Measurements from ENCODE around the gene GAPDH. TPM values are rescaled to one million over a fixed set of nuclear protein-coding genes. Genes with fewer than 3 reads are reported as not detected.

Gene GAPDH
- total and polyA plus RNA-seq, 10 of the 15 experiments (the other 5 are each of a cell fraction or from before 2014, with no cell fraction given) = 5,606 to 14,240 (median 9,400) TPM

DNA sequence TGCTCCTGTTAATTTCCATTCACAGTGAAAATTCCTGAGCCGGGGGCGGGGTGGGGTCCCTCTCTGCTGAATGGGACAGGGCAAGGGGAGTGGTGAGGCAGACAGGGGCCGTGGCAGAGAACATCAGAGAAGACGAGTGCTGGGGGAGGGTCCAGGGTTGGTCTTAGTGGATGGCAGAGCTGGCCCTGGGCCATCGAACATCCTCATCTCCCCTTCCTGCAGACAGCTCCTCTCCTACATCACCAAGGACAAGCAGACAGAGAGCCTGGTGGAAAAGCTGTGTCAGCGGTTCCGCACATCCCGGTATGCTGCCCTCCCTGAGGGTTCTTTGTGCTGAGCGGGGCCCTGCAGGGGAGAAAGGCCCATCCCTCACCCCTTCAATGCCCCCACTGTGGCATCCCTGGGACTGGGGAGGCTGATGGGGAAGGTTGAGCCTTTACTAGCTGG, 5.0 kb upstream of the GAPDH start (continued):
- TF ChIP-seq HDAC2 (IDR thresholded peaks at IDR 0.05) = no peak
- TF ChIP-seq PAX8 (IDR thresholded peaks at IDR 0.05) = no peak
- TF ChIP-seq, protein P1, sequence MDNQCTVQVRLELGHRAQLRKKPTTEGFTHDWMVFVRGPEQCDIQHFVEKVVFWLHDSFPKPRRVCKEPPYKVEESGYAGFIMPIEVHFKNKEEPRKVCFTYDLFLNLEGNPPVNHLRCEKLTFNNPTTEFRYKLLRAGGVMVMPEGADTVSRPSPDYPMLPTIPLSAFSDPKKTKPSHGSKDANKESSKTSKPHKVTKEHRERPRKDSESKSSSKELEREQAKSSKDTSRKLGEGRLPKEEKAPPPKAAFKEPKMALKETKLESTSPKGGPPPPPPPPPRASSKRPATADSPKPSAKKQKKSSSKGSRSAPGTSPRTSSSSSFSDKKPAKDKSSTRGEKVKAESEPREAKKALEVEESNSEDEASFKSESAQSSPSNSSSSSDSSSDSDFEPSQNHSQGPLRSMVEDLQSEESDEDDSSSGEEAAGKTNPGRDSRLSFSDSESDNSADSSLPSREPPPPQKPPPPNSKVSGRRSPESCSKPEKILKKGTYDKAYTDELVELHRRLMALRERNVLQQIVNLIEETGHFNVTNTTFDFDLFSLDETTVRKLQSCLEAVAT (IDR thresholded peaks at IDR 0.05) = no peak
- TF ChIP-seq EGR1 (IDR thresholded peaks at IDR 0.05; ENCODE audit: borderline replicate concordance in 1 of 2, low read depth in 2 of 2, low read length in 2 of 2) = no peak

DNA sequence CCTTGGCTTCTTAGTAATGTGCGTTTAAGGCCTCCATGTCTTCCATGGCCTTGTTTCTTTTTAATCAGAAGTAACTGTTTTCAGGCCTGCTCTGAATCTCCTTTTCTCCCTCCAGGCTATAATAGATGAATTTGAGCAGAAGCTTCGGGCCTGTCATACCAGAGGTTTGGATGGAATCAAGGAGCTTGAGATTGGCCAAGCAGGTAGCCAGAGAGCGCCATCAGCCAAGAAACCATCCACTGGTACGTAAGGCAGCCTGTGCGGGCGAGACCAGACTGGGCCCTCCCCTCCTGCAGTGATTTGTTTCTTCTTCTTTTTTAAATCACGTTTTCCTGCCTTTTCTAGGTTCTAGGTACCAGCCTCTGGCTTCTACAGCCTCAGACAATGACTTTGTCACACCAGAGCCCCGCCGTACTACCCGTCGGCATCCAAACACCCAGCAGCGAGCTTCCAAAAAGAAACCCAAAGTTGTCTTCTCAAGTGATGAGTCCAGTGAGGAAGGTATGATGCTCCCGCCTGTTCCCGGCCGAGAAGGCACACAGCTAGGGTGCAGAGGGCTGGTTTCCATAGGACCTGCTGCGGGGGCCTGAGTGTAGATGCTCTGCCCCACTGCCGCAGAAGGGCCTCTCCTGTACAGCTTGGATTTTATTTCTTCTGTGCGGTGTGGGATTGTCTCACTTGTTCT, 3.6 kb upstream of the GAPDH start:
- H3K9me3 ChIP-seq (replicated peaks; ENCODE audit: control insufficient read depth, insufficient read depth, low read length) = no peaks in the 10 kb centered on the region
- intact Hi-C loops (cut with micrococcal nuclease; ENCODE audit: unreplicated experiment) = loop anchor here (5.0 kb wide), 2 partner anchors 38 to 193 kb away; partner anchors contain the start of genes MRPL51 and NCAPD2
- ATAC-seq (no peak), FAIRE-seq (no peak), DNase-seq (ENCODE audit: low read depth, low spot score) (no peak)
- no peak overlapping the region for H3K9ac ChIP-seq (ENCODE audit: control insufficient read depth, insufficient read depth, low read length)
- H2AFZ ChIP-seq (ENCODE audit: control insufficient read depth, low read depth, low read length) = no peak overlapping the region
- no peak for TF ChIP-seq MYC (IDR thresholded peaks at IDR 0.05; ENCODE audit: insufficient read depth, insufficient read length, insufficient replicate concordance, low read length, severe bottlenecking)
- TF ChIP-seq NRF1 (conservative IDR thresholded peaks at IDR 0.05; ENCODE audit: low read depth, low read length) = no peak
- no peak for TF ChIP-seq HDGF (IDR thresholded peaks at IDR 0.05)
- TF ChIP-seq, protein P2, sequence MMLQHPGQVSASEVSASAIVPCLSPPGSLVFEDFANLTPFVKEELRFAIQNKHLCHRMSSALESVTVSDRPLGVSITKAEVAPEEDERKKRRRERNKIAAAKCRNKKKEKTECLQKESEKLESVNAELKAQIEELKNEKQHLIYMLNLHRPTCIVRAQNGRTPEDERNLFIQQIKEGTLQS (IDR thresholded peaks at IDR 0.05; ENCODE audit: borderline replicate concordance, extremely low read depth, low read depth, low read length) = no peak
- no peak for TF ChIP-seq MEF2A (IDR thresholded peaks at IDR 0.05; ENCODE audit: insufficient read depth, low read depth, low read length)
- TF ChIP-seq ZSCAN29 (IDR thresholded peaks at IDR 0.05) = no peak
- no peak for TF ChIP-seq SP1 (IDR thresholded peaks at IDR 0.05; ENCODE audit: low read depth, low read length)
- peaks cover 44% of the 10 kb centered on the region for H3K79me2 ChIP-seq (ENCODE audit: control insufficient read depth, insufficient read depth, low read length)
- POLR2A ChIA-PET = interaction anchor here (0.6 to 2.2 kb wide), 3 partner anchors 16 to 48 kb away, joined by 3 to 11 read pairs (median 4); no protein-coding TSS in a partner anchor
- peaks cover 6% of the 10 kb centered on the region; the same call in 1 of the 2 replicates for H3K4me1 ChIP-seq (ENCODE audit: control insufficient read depth, insufficient read depth, low read length)
- RAD21 ChIA-PET (ENCODE audit: unreplicated experiment) = no interaction called here
- CTCF ChIA-PET = interaction anchor here (0.6 to 2.3 kb wide), 2 partner anchors 9 to 120 kb away, joined by 3 to 8 read pairs; no protein-coding TSS in a partner anchor
- 93% methylated on average over 18 of the region's 18 CpGs for WGBS (ENCODE audit: insufficient coverage, insufficient replicate concordance, low lambda C conversion rate, missing lambda C conversion rate)
- H3K36me3 ChIP-seq (ENCODE audit: control insufficient read depth in 2 of 2, insufficient read depth in 2 of 2, low read length in 1 of 2) = peaks cover 49 to 50% of the 10 kb centered on the region in 2 experiments
- no peak overlapping the region for H3K4me2 ChIP-seq (ENCODE audit: control insufficient read depth, insufficient read depth)
- in situ Hi-C loops (cut with MboI) = loop anchor here (5.0 kb wide), 2 partner anchors 33 to 103 kb away; no protein-coding TSS in a partner anchor
- no peak overlapping the region for H3K27ac ChIP-seq (ENCODE audit: control insufficient read depth, insufficient read depth)
- BruUV-seq (replicated peaks) = no TSS peak
- H4K20me1 ChIP-seq (ENCODE audit: control insufficient read depth, insufficient read depth) = peaks cover 3% of the 10 kb centered on the region; the same call in 1 of the 2 replicates
- H3K27me3 ChIP-seq (replicated peaks in 1 of 2; ENCODE audit: control insufficient read depth in 2 of 2, insufficient read depth in 2 of 2, low read length in 1 of 2) = no peaks in the 10 kb centered on the region
- SMC1A ChIA-PET (ENCODE audit: uncharacterized antibody, unreplicated experiment) = interaction anchor here (1.1 kb wide), 1 partner anchor 17 kb away, joined by 3 read pairs; no protein-coding TSS in a partner anchor
- H3K4me3 ChIP-seq = no peak overlapping the region
